ENCODE results near the gene PCID2.
"Not testable (repeated sequence)": the region's sequence is repeated elsewhere in the genome, so short reads cannot be mapped to it uniquely, and the experiment has no call there.

The PCID2 gene

DNA sequence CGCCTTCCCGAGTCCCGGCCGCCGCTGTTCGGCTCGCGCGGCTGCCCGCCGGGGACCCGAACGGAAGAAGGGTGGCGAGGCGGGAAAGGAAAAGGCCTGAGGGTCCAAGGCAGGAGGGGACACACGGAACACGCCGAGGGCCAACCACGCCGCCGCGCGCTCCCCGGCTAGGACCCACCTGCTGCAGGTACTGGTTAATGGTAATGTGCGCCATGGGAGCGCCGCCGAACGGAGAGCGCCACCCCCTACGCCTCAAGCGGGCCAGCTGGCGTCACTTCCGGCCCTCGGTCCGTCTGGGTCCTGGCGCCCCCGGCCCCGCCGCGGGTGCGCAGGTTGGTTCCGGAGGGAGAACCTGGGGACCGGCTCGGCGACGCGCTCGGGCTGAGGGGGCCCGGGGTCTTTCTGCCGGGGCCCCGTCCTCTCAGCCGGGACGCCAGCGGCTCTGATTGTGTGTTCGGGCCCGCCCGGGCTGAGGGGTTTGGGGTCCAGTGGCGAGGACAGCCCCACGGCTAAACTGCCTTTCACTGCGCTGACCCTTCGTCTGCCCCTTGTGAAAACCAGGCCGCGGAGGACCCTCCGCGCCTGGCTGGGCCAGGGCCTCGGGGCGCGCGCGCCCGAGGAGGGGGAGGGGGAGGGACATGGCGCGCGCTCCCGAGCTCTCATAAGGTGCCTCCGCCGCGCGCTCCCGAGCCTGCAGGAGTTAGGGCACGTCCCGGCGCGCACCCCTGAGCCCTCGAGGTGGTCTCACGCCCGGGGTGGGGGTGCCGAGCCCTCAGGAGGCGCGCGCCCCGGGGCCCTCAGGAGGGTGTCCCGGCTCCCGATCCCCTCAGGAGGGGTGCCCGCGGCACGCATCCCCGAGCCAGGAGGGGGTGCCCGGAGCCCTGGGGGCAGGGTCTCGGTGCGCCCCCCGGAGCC is at the start of gene PCID2:
TSS of gene PCID2 (minus strand) at position 249 of the 915 bp plus-strand sequence. CDS start at position 214, 35 bp downstream.
- peak within 1 kb of the TSS; percentile 84 for H3K4me3 ChIP-seq (ENCODE audit: low read depth, low read length)
- no peaks in the 10 kb centered on the region for H3K4me1 ChIP-seq
- TF ChIP-seq, protein P1, sequence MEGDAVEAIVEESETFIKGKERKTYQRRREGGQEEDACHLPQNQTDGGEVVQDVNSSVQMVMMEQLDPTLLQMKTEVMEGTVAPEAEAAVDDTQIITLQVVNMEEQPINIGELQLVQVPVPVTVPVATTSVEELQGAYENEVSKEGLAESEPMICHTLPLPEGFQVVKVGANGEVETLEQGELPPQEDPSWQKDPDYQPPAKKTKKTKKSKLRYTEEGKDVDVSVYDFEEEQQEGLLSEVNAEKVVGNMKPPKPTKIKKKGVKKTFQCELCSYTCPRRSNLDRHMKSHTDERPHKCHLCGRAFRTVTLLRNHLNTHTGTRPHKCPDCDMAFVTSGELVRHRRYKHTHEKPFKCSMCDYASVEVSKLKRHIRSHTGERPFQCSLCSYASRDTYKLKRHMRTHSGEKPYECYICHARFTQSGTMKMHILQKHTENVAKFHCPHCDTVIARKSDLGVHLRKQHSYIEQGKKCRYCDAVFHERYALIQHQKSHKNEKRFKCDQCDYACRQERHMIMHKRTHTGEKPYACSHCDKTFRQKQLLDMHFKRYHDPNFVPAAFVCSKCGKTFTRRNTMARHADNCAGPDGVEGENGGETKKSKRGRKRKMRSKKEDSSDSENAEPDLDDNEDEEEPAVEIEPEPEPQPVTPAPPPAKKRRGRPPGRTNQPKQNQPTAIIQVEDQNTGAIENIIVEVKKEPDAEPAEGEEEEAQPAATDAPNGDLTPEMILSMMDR (IDR thresholded peaks at IDR 0.05): no peak
- H3K27ac ChIP-seq: peak within 1 kb of the TSS; percentile 94
- H3K4me2 ChIP-seq (ENCODE audit: low read length): peak within 1 kb of the TSS; percentile 93
- H3K27me3 ChIP-seq (ENCODE audit: control insufficient read depth, insufficient read depth, low read length): no peaks in the 10 kb centered on the region
- H3K9me3 ChIP-seq (ENCODE audit: control insufficient read depth, low read length): no peaks in the 10 kb centered on the region
- H3K36me3 ChIP-seq (ENCODE audit: control insufficient read depth, insufficient read depth, low read length): no peaks in the 10 kb centered on the region
- H3K79me2 ChIP-seq: peaks cover 29% of the 10 kb centered on the region
- H2AFZ ChIP-seq: peak within 1 kb of the TSS; percentile 92
- H3K9ac ChIP-seq: peak within 1 kb of the TSS; percentile 76

GRCh38 chr13:113257908-113258307 is 49.4 kb upstream of the PCID2 start:
- not testable (repeated sequence) for H3K9me3 ChIP-seq (ENCODE audit: control insufficient read depth, low read length); H3K4me1 ChIP-seq; H3K36me3 ChIP-seq (ENCODE audit: control insufficient read depth, insufficient read depth, low read length); H3K27me3 ChIP-seq (ENCODE audit: control insufficient read depth, insufficient read depth, low read length); H3K79me2 ChIP-seq; H3K27ac ChIP-seq; H3K4me3 ChIP-seq (ENCODE audit: low read depth, low read length); H2AFZ ChIP-seq; H3K4me2 ChIP-seq (ENCODE audit: low read length); H3K9ac ChIP-seq

DNA sequence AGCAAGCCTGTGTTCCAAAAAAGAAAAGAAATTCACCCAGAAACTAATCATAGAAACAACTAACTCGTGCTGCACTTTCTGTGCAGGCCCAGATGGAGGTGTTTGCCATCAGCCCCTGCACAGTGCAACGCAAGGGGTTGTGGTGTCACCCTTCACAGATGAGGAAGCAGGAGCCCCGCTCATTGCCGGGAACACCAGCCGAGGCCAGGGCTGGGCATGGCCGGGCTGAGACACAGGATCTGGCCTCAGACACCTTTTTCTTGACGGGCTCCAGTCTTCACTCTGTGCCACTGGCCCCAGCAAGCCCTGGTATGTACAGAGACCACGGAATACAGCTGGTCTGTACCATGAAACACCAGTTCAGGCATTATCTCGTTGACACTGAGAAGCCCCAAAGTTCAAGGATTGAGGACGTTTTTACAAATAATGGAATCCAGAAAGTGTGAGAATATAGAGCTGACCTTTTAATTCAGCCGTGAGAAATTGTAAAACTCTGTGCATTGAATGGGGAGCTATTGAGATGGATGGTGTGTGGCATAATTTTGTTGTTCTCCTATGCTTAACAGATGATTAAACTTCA is 44.1 kb upstream of the PCID2 start:
- Histone ChIP-seq H3K27ac (no peak overlapping the region), H3K4me2 (ENCODE audit: low read length) (no peak overlapping the region), H3K4me1 (no peaks in the 10 kb centered on the region), H3K4me3 (ENCODE audit: low read depth, low read length) (no peak overlapping the region), H3K9me3 (ENCODE audit: control insufficient read depth, low read length) (no peaks in the 10 kb centered on the region), H2AFZ (no peak overlapping the region), H3K27me3 (ENCODE audit: control insufficient read depth, insufficient read depth, low read length) (no peaks in the 10 kb centered on the region), H3K9ac (no peak overlapping the region), H3K36me3 (ENCODE audit: control insufficient read depth, insufficient read depth, low read length) (no peaks in the 10 kb centered on the region), H3K79me2 (no peaks in the 10 kb centered on the region)
- TF ChIP-seq, protein P1 (IDR thresholded peaks at IDR 0.05): no peak

- no peak overlapping the region for H2AFZ ChIP-seq
- no peaks in the 10 kb centered on the region for H3K79me2 ChIP-seq
- TF ChIP-seq, protein P1 (IDR thresholded peaks at IDR 0.05): peak; percentile 13
- no peaks in the 10 kb centered on the region for H3K9me3 ChIP-seq (ENCODE audit: control insufficient read depth, low read length)
- no peak overlapping the region for H3K4me3 ChIP-seq (ENCODE audit: low read depth, low read length)
- H3K27ac ChIP-seq: no peak overlapping the region
- no peaks in the 10 kb centered on the region for H3K36me3 ChIP-seq (ENCODE audit: control insufficient read depth, insufficient read depth, low read length)
- no peak overlapping the region for H3K9ac ChIP-seq
- no peak overlapping the region for H3K4me2 ChIP-seq (ENCODE audit: low read length)
- no peaks in the 10 kb centered on the region for H3K4me1 ChIP-seq
- H3K27me3 ChIP-seq (ENCODE audit: control insufficient read depth, insufficient read depth, low read length): no peaks in the 10 kb centered on the region
Measured at GRCh38 chr13:113245849-113246796, 37.7 kb upstream of the PCID2 start.

GRCh38 chr13:113243847-113244246 is 35.4 kb upstream of the PCID2 start:
- no peaks in the 10 kb centered on the region for H3K36me3 ChIP-seq (ENCODE audit: control insufficient read depth, insufficient read depth, low read length)
- H3K9ac ChIP-seq: no peak overlapping the region
- H3K9me3 ChIP-seq (ENCODE audit: control insufficient read depth, low read length): no peaks in the 10 kb centered on the region
- no peaks in the 10 kb centered on the region for H3K79me2 ChIP-seq
- no peak overlapping the region for H3K27ac ChIP-seq
- no peaks in the 10 kb centered on the region for H3K4me1 ChIP-seq
- no peak overlapping the region for H3K4me3 ChIP-seq (ENCODE audit: low read depth, low read length)
- no peak overlapping the region for H3K4me2 ChIP-seq (ENCODE audit: low read length)
- TF ChIP-seq, protein P1 (IDR thresholded peaks at IDR 0.05): no peak
- no peak overlapping the region for H2AFZ ChIP-seq
- H3K27me3 ChIP-seq (ENCODE audit: control insufficient read depth, insufficient read depth, low read length): no peaks in the 10 kb centered on the region

GRCh38 chr13:113241623-113242022 is 33.2 kb upstream of the PCID2 start:
- not testable (repeated sequence) for H3K4me2 ChIP-seq (ENCODE audit: low read length); H3K27ac ChIP-seq; H3K4me1 ChIP-seq; H3K36me3 ChIP-seq (ENCODE audit: control insufficient read depth, insufficient read depth, low read length); H3K9ac ChIP-seq; H3K79me2 ChIP-seq; H3K9me3 ChIP-seq (ENCODE audit: control insufficient read depth, low read length); H2AFZ ChIP-seq; H3K4me3 ChIP-seq (ENCODE audit: low read depth, low read length); H3K27me3 ChIP-seq (ENCODE audit: control insufficient read depth, insufficient read depth, low read length)

Data from parathyroid adenoma (tissue), 2 donors.